Heart right ventricle (tissue), 16 donors: ENCODE measurements around the gene RTF1. TPM values are rescaled to one million over a fixed set of nuclear protein-coding genes. Genes with fewer than 3 reads are reported as not detected.
A peak's percentile ranks its signal among the peaks of the same experiment; 100 is the strongest.

Source experiments
- ATAC-seq, 8 donors: fragments of 200-7000 bp; cut with Tn5 transposase; one replicate each; pipeline ENCODE4 v1.9.1; 2020; ENCODE audit warnings: mild to moderate bottlenecking in 8 of 8, moderate library complexity in 8 of 8, moderate number of reproducible peaks in 1 of 8
- DNase-seq, 2 donors: peaks; one replicate each; pipeline ENCODE4 v3.0.0-alpha.2; 2020
- H3K27ac ChIP-seq, 10 donors: fragments of 200-600 bp; sonication (generic) in 2 of 10; one replicate each; pipeline versions ENCODE4 v1.5.0 to v1.8.0; 2020 to 2022; ENCODE audit warnings: mild to moderate bottlenecking in 3 of 10
- H3K27me3 ChIP-seq, 7 donors: fragments of 200-600 bp; one replicate each; pipeline ENCODE4 v1.8.0; 2021 to 2022; ENCODE audit warnings: mild to moderate bottlenecking in 2 of 7
- H3K36me3 ChIP-seq, 9 donors: fragments of 200-600 bp; sonication (generic) in 1 of 9; one replicate each; pipeline versions ENCODE4 v1.5.0 to v1.8.0; 2020 to 2022; ENCODE audit warnings: mild to moderate bottlenecking in 2 of 9
- H3K4me1 ChIP-seq, 9 donors: fragments of 200-600 bp; sonication (generic) in 1 of 9; one replicate each; pipeline versions ENCODE4 v1.5.0 to v1.8.0; 2020 to 2022; ENCODE audit warnings: mild to moderate bottlenecking in 4 of 9
- H3K4me3 ChIP-seq, 10 donors: fragments of 200-600 bp; sonication (generic) in 2 of 10; one replicate each; pipeline versions ENCODE4 v1.5.0 to v1.8.0; 2020 to 2022; ENCODE audit warnings: mild to moderate bottlenecking in 7 of 10, moderate library complexity in 2 of 10
- H3K9me3 ChIP-seq, 11 donors: fragments of 200-600 bp in 10 of 11; sonication (generic) in 2 of 11; one replicate each; pipeline versions ENCODE4 v1.5.0 to v1.8.0; 2013 to 2022; ENCODE audit warnings: mild to moderate bottlenecking in 2 of 11, control low read depth in 1 of 11, moderate library complexity in 1 of 11
- CTCF ChIP-seq, 9 donors: fragments of 200-600 bp; sonication (generic) in 2 of 9; IDR thresholded peaks; one replicate each; pipeline versions ENCODE4 v1.5.0 to v1.8.0; 2021 to 2022; ENCODE audit warnings: antibody characterized with exemption in 9 of 9, mild to moderate bottlenecking in 5 of 9, moderate library complexity in 1 of 9
- WGBS, 2 donors: extraction: QIAGEN DNeasy Blood & Tissue Kit; methylation state at CpG; one replicate each; pipeline ENCODE4 v1.1.7; 2013; ENCODE audit warnings: inconsistent platforms in 1 of 2; 5-methylcytosine and 5-hydroxymethylcytosine counted together
- intact Hi-C, 10 donors: fragments of 100-400 bp; cut with DNase I; formaldehyde crosslinking; loops; one replicate each; pipeline versions ENCODE4 v1.11.1 to v1.14.2; 2022
- polyA plus RNA-seq, 2 donors: library from polyadenylated mRNA; stranded (reverse); fragments of 200-250 nt; gene quantifications; one replicate each; pipeline ENCODE4 v1.2.3, GENCODE V29; 2013
- total RNA-seq, 10 donors: library from RNA; stranded (reverse); fragmentation: NEBNext Ultra II Directional in 3 of 10; extraction: Animal tissue kit (Norgen Biotek cat#: 25700) in 3 of 10; gene quantifications; one replicate each; pipeline versions ENCODE4 v1.2.1 to v1.2.4, GENCODE V29; 2021 to 2023
- donor health status: Arrhythmogenic right ventricular cardiomyopathy.
- donor health status: ischemic (EF 13 %, LVEDD 7.1; RV severe dilation, severe dysfunction).
- donor health status: healthy with polysubstance abuse.
- donor health status: DM: no; HTN: yes; CAD: no.
- donor health status: DM: no; HTN: no; CAD: no.
- donor health status: ischemic (EF 25% LVEDD 6.9; RV normal size, moderate dysfunction).
- donor health status: ischemic (EF 25% LVEDD 5.7; RV mildly dilated, moderate dysfunction).
- donor health status: healthy.
- donor health status: DM: yes; HTN: yes; CAD: no.
- donor health status: Ischemic cardiomyopathy.
- donor health status: ischemic (EF 35%, LVEDD 5.7; RV mildly dilated, moderate dysfunction).
- donor health status: nonischemic (EF 11% LVEDD 7.7; RV severe dilation, severe dysfunction).
- donor health status: DM: yes; HTN: yes; CAD: no.
- donor health status: PGD.
- donor health status: ischemic (EF 29% LVEDD 5.4; RV normal size, mild dysfunction).
- donor health status: nonischemic (EF 23%, LVEDD 6.1; RV moderate dilation, normal function).

RTF1 gene
- total and polyA plus RNA-seq, 12 donors: 10.8 to 38.0 (median 30.7) TPM

GRCh38 chr15:41506796-41507341 lies 90.0 kb downstream of the RTF1 start:
- H3K4me3 ChIP-seq: no peak overlapping the region
- no peaks in the 10 kb centered on the region for H3K36me3 ChIP-seq
- H3K27me3 ChIP-seq: peaks cover 19 to 43% (median 39%) of the 10 kb centered on the region in 7 donors
- no peak for TF ChIP-seq CTCF (IDR thresholded peaks at IDR 0.05)
- DNase-seq (no peak), ATAC-seq (no peak)
- H3K4me1 ChIP-seq: peaks cover 4 to 22% (median 18%) of the 10 kb centered on the region in 9 donors
- H3K9me3 ChIP-seq: no peaks in the 10 kb centered on the region
- no peak overlapping the region for H3K27ac ChIP-seq
- 73 to 77% methylated on average over 10 of the region's 10 CpGs for WGBS, 2 donors
- intact Hi-C loops: no loop called here

GRCh38 chr15:41507820-41508290 lies 91.0 kb downstream of the RTF1 start:
- intact Hi-C loops: loop anchor here in 1 of 10 donors (2.0 kb wide), 1 partner anchor 67 kb away; no protein-coding TSS in a partner anchor
- peaks cover 8 to 22% (median 18%) of the 10 kb centered on the region in 9 donors for H3K4me1 ChIP-seq
- ATAC-seq (peak in 6 of 8 donors; percentile 35 to 70 (median 42)), DNase-seq (peak in 1 of 2 donors; percentile 45)
- no peak overlapping the region for H3K27ac ChIP-seq
- TF ChIP-seq CTCF (IDR thresholded peaks at IDR 0.05): no peak
- no peak overlapping the region for H3K4me3 ChIP-seq
- no peaks in the 10 kb centered on the region for H3K9me3 ChIP-seq
- H3K27me3 ChIP-seq: peaks cover 20 to 43% (median 39%) of the 10 kb centered on the region in 7 donors
- no peaks in the 10 kb centered on the region for H3K36me3 ChIP-seq
- WGBS, 2 donors: 59 to 65% methylated on average over 7 of the region's 7 CpGs

DNA sequence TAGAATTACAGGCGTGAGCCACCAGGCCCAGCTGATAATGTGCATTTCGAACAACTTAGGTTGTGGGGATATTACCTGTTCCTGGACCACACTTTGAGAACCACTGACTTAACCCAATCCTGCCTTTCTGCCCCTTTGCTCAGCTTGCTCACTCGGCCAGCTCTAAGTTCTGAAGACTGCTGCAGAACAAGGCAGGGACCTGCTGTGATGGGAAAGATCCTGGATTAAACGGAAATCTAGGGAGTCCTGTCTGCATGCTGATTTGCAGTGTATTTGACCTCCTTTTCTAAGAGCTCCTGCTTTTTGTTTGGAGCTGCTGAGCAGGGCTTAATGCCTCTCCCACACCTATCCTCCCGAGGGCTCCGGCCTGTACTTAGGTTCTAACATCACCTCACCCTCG lies 93.8 kb downstream of the RTF1 start:
- WGBS, 2 donors: 81 to 84% methylated on average over 7 of the region's 7 CpGs
- Histone ChIP-seq H3K27me3 (peaks cover 16 to 49% (median 32%) of the 10 kb centered on the region in 7 donors), H3K36me3 (no peaks in the 10 kb centered on the region), H3K9me3 (no peaks in the 10 kb centered on the region), H3K4me3 (no peak overlapping the region), H3K4me1 (peaks cover 8 to 29% (median 27%) of the 10 kb centered on the region in 9 donors), H3K27ac (no peak overlapping the region)
- no peak for ATAC-seq
- intact Hi-C loops: no loop called here
- TF ChIP-seq CTCF (IDR thresholded peaks at IDR 0.05): no peak
- no peak for DNase-seq

DNA sequence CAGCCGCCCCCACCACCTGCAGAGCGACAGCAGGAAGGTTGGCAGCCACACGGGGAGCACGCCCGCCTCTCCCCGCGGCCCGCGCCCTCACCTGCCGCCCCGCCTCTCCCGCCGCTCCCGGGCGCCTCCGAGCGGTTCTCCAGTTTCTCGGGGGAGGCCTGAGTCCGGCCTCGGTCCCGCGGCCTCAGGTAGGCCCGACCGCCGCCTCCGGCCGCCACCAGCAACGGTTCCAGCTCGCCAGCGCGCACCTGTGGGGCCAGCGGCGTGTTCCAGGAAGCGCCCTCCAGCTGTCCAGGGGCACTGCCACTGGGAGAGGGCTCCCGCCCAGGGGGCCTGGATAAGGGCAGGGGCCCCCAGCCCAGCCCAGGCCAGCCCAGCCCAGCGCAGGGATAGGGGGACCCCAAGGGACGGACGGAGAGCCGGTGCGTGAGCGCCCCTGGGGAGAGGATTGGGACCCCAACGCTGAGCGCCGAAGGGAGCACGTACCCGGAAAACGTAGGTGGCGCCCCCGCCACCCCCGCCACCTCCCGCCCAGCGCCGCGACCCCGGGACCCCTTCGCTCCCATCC lies 94.5 kb downstream of the RTF1 start:
- H3K4me3 ChIP-seq: peak overlapping the region in 6 of 10 donors; percentile 22 to 51 (median 42)
- peaks cover 8 to 29% (median 27%) of the 10 kb centered on the region in 9 donors for H3K4me1 ChIP-seq
- 11 to 15% methylated on average over 37 to 56 of the region's 56 CpGs for WGBS, 2 donors
- intact Hi-C loops: no loop called here
- DNase-seq: no peak
- TF ChIP-seq CTCF (IDR thresholded peaks at IDR 0.05): no peak
- peaks cover 16 to 49% (median 32%) of the 10 kb centered on the region in 7 donors for H3K27me3 ChIP-seq
- H3K27ac ChIP-seq: no peak overlapping the region
- no peaks in the 10 kb centered on the region for H3K9me3 ChIP-seq
- no peak for ATAC-seq
- H3K36me3 ChIP-seq: no peaks in the 10 kb centered on the region
